ENCODE results near the gene H1-8. TPM values are rescaled to one million over a fixed set of nuclear protein-coding genes. Genes with fewer than 3 reads are reported as not detected.
"Not testable (repeated sequence)": the region's sequence is repeated elsewhere in the genome, so short reads cannot be mapped to it uniquely, and the experiment has no call there.

The H1-8 gene
- total RNA-seq: not detected in 2 replicates

- intact Hi-C loops (cut with micrococcal nuclease): no loop called here
- no peak within 1 kb of the TSS for H3K27ac Mint-ChIP-seq
- no peaks in the 10 kb centered on the region for H3K36me3 Mint-ChIP-seq (ENCODE audit: low read depth)
- no peaks in the 10 kb centered on the region for H3K9me3 Mint-ChIP-seq
- peaks cover 2% of the 10 kb centered on the region for H3K27me3 Mint-ChIP-seq
- DNase-seq: no peak
- no peak within 1 kb of the TSS for H3K4me3 Mint-ChIP-seq
- no peaks in the 10 kb centered on the region for H3K4me1 Mint-ChIP-seq
Observed at GRCh38 chr3:129543156-129543790, at the start of gene H1-8. Gene H1-8, plus strand, starts transcription at chr3:129543175. Its CDS starts 44 bp downstream, at chr3:129543219.

DNA sequence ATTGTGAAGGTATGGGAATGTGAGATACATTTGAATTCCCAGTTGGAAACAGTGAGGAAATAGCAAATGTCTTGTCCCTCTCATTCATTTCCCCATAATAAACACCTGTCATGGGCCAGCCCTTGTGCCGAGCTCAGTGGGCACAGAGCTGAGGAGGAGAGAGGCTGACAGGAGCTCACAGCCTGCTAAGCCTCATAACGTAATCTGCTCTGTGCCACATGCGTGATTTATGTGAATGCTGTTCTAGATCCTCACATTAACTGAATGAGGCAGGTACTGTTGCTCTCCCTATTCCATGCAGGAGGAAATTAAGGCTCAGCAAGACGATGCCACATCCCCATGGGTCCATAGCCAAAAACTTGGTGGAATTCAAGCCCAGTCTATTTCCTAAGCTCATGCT is 49.8 kb upstream of the H1-8 start:
- Mint-ChIP-seq H3K9me3 (no peaks in the 10 kb centered on the region), H3K36me3 (ENCODE audit: low read depth) (no peaks in the 10 kb centered on the region), H3K4me3 (no peak overlapping the region), H3K27ac (no peak overlapping the region), H3K4me1 (peaks cover 2% of the 10 kb centered on the region), H3K27me3 (no peaks in the 10 kb centered on the region)
- intact Hi-C loops (cut with micrococcal nuclease): loop anchor here (5.0 to 10.0 kb wide), 2 partner anchors 112 to 504 kb away; partner anchors contain the start of gene PLXND1
- DNase-seq: no peak

DNA sequence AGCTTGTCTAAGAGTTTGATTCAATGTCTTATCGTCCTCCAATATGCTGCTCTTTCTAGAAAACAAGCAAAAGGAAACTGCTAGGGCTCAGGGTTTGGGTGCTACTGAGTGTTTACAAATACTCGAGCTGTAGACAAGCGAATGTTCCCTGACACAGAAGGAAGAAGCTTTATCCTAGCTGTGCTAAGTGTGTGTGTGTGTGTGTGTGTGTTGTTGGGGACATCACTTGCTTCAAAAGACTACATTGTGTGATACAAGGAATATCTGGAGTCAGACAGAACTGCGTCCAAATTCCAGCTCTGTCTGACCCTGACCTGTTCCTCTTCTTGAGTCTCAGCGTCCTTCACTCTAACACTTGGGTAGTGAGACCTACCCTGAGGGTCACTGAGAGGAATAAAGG is 48.5 kb upstream of the H1-8 start:
- H3K36me3 Mint-ChIP-seq (ENCODE audit: low read depth); H3K4me1 Mint-ChIP-seq; H3K27me3 Mint-ChIP-seq; H3K9me3 Mint-ChIP-seq; H3K4me3 Mint-ChIP-seq; H3K27ac Mint-ChIP-seq; DNase-seq: not testable (repeated sequence)
- intact Hi-C loops (cut with micrococcal nuclease): loop anchor here (5.0 to 10.0 kb wide), 2 partner anchors 110 to 503 kb away; partner anchors contain the start of gene PLXND1

DNA sequence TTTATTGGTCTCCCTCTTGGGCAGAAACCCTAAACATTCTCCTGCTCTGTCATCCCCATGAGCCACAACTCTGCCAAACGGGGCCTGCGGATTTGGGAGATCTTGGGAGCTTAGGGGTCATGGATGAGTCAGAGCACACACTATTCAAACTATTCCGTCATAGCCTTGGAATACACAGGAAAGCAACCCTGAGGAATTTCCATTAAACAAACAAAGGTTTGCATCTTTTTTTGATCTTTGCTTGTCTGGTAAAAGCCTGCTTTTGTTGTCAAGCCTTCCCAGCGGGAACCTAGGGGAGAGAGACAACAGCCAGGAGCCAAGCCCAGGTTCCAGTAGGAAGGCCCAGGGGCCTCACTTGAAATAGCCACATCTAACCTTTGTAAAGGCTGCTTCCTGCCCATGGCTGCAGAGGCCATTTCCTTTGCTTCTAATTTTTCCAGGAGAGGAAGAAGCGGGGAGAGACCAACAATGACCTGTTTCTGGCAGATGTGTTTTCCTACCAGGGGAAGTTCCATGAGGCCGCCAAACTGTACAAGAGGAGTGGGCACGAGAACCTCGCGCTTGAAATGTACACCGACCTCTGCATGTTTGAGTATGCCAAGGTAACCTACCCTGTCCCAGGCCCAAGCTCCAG is 47.9 kb upstream of the H1-8 start:
- not testable (repeated sequence) for H3K9me3 Mint-ChIP-seq; H3K27me3 Mint-ChIP-seq; H3K4me1 Mint-ChIP-seq; H3K27ac Mint-ChIP-seq; DNase-seq; H3K36me3 Mint-ChIP-seq (ENCODE audit: low read depth); H3K4me3 Mint-ChIP-seq
- intact Hi-C loops (cut with micrococcal nuclease): loop anchor here (10.0 kb wide), 1 partner anchor 110 kb away; the partner anchor contains the start of gene PLXND1

- not testable (repeated sequence) for DNase-seq; H3K9me3 Mint-ChIP-seq; H3K36me3 Mint-ChIP-seq (ENCODE audit: low read depth); H3K27ac Mint-ChIP-seq; H3K27me3 Mint-ChIP-seq; H3K4me3 Mint-ChIP-seq; H3K4me1 Mint-ChIP-seq
- intact Hi-C loops (cut with micrococcal nuclease): loop anchor here (10.0 kb wide), 1 partner anchor 107 kb away; the partner anchor contains the start of gene PLXND1
Observed at GRCh38 chr3:129497876-129498275, 45.1 kb upstream of the H1-8 start.

GRCh38 chr3:129498603-129499488 is 44.1 kb upstream of the H1-8 start:
- not testable (repeated sequence) for H3K27ac Mint-ChIP-seq; H3K27me3 Mint-ChIP-seq; H3K9me3 Mint-ChIP-seq; H3K4me1 Mint-ChIP-seq; H3K4me3 Mint-ChIP-seq; H3K36me3 Mint-ChIP-seq (ENCODE audit: low read depth); DNase-seq
- intact Hi-C loops (cut with micrococcal nuclease): loop anchor here (10.0 kb wide), 1 partner anchor 106 kb away; the partner anchor contains the start of gene PLXND1

DNA sequence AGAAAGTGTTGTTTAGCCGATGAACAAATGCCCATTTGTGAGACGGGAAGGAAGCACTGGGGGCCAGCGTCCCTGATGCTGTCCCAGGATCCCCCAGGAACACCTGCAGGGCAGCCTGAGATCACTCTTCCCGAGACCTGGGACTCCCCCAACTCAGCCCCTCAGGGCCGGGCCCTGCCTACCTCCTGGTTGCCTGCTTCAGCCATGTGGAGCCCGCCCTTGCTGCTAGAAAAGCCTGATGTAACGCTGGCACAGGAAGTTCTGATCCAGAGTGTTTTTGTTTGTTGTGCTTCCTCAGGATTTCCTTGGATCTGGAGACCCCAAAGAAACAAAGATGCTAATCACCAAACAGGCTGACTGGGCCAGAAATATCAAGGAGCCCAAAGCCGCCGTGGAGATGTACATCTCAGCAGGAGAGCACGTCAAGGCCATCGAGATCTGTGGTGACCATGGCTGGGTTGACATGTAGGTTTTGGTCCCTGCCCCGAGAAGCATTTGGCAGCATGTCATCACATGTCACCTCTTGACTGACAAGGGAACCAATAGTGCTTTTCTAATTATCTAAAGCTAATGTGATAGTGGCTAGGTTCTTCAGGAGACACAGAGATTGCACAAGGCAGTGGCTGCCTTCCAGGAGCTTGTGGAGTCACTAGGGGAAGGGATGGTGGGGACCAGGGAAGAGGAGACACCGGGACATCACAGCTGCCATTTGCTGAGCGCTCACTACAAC is 43.2 kb upstream of the H1-8 start:
- DNase-seq; H3K4me3 Mint-ChIP-seq; H3K36me3 Mint-ChIP-seq (ENCODE audit: low read depth); H3K4me1 Mint-ChIP-seq; H3K9me3 Mint-ChIP-seq; H3K27me3 Mint-ChIP-seq; H3K27ac Mint-ChIP-seq: not testable (repeated sequence)
- intact Hi-C loops (cut with micrococcal nuclease): loop anchor here (10.0 kb wide), 1 partner anchor 105 kb away; the partner anchor contains the start of gene PLXND1

DNA sequence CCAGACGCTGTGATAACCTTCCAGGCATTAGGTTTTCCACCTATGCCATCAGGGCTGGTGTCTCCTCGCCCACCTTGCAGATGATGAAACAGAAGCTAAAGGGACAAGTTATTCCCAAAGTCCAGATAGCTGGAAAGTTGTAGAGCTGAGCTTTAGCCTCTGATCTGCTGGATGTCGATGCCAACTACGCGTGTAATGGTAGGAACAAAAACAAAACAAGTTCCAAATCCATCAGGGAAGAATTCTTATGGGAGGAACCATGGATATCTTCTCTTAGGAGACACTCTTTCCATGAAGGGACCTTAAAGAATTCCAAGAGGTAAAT is 42.7 kb upstream of the H1-8 start:
- Mint-ChIP-seq H3K4me1 (no peaks in the 10 kb centered on the region), H3K27ac (no peak overlapping the region), H3K4me3 (no peak overlapping the region), H3K27me3 (no peaks in the 10 kb centered on the region), H3K9me3 (no peaks in the 10 kb centered on the region), H3K36me3 (ENCODE audit: low read depth) (peaks cover 5% of the 10 kb centered on the region)
- intact Hi-C loops (cut with micrococcal nuclease): no loop called here
- no peak for DNase-seq

- Mint-ChIP-seq H3K27me3 (no peaks in the 10 kb centered on the region), H3K4me3 (no peak overlapping the region)
- intact Hi-C loops (cut with micrococcal nuclease): no loop called here
Observed at GRCh38 chr3:129501630-129502029, 41.3 kb upstream of the H1-8 start.

GRCh38 chr3:129502641-129503408 is 40.1 kb upstream of the H1-8 start:
- H3K4me1 Mint-ChIP-seq: no peaks in the 10 kb centered on the region
- H3K4me3 Mint-ChIP-seq: no peak overlapping the region
- no peaks in the 10 kb centered on the region for H3K9me3 Mint-ChIP-seq
- DNase-seq: no peak
- intact Hi-C loops (cut with micrococcal nuclease): no loop called here
- peaks cover 5% of the 10 kb centered on the region for H3K36me3 Mint-ChIP-seq (ENCODE audit: low read depth)
- no peaks in the 10 kb centered on the region for H3K27me3 Mint-ChIP-seq
- no peak overlapping the region for H3K27ac Mint-ChIP-seq

More at GRCh38 chr3:129501630-129502029, 41.3 kb upstream of the H1-8 start:
- Mint-ChIP-seq H3K4me1 (no peaks in the 10 kb centered on the region), H3K9me3 (no peaks in the 10 kb centered on the region), H3K27ac (no peak overlapping the region), H3K36me3 (ENCODE audit: low read depth) (peaks cover 5% of the 10 kb centered on the region)
- no peak for DNase-seq

DNA sequence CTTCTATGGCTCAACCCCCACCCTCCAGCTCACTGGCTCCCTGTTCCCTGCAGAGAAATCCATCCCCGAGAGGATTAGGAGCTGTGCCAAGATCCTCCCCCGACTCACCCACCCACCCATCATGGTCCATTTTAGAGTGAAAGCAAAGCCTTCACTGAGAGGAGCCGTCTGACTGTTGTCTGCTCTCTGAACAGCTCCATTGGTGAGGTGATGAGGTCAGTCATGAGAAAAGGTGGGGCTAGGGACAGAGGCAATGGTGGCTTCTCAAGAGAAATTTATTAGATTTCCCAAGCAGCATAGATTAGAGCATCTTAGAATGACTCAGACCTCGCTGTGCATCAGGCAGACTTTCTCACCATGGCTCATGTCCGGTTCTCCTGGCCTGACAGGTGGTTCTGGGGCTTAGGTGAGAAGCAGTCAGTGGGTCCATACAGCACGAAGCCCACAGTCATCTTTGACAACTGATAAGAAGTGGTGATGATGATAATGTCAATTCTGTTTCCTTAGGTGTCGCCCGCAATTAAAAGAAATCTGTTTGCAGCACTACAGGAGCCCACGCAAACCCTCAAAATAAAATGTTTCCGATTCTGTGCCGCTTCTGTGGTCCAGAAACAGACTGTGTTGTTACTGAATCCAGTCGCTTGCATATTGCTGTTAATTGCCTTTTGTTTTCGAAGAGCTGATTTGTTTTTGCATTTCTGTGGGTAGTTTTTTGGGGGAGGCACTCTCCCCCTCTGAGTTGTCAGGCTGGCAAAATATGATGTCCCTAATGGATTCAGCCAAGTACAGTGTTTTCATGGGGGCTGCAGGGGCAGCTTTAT is 39.3 kb upstream of the H1-8 start:
- DNase-seq: no peak
- Mint-ChIP-seq H3K27ac (no peak overlapping the region), H3K27me3 (no peaks in the 10 kb centered on the region), H3K36me3 (ENCODE audit: low read depth) (peaks cover 5% of the 10 kb centered on the region), H3K4me3 (no peak overlapping the region), H3K4me1 (no peaks in the 10 kb centered on the region), H3K9me3 (no peaks in the 10 kb centered on the region)
- intact Hi-C loops (cut with micrococcal nuclease): no loop called here

DNA sequence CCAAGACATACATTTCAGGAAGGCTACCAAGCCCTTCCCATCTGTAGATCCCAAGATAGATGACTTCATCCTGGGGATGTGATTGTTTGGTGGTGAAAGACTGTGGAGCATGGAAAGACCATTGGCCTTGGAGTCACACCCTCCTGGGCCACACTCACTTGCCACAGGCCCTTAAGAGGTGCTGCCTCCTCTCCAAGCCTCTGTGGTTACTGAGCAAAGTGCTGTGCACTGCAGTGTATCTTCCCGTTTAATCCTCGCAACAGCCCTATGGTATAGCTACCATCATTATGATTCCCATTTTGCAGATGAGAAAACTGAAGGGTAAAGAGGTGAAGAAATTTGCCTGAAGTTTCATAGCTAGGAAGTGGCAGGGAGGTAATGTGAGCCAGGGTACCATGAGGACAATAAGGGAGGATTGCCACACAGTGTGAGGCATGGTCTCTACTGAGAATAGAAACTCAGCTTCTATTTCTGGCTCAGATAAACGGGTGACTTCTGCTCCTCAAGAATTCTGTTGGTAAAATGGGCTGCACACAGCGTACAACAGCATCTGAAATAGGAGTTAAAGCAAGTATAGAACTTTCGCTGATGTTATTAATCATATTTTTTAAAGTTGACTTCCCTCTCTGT is 38.4 kb upstream of the H1-8 start:
- H3K9me3 Mint-ChIP-seq: no peaks in the 10 kb centered on the region
- no peaks in the 10 kb centered on the region for H3K27me3 Mint-ChIP-seq
- intact Hi-C loops (cut with micrococcal nuclease): no loop called here
- no peaks in the 10 kb centered on the region for H3K4me1 Mint-ChIP-seq
- H3K4me3 Mint-ChIP-seq: no peak overlapping the region
- no peak for DNase-seq
- H3K36me3 Mint-ChIP-seq (ENCODE audit: low read depth): peaks cover 5% of the 10 kb centered on the region
- no peak overlapping the region for H3K27ac Mint-ChIP-seq

Data from activated CD4-positive, alpha-beta T cell treated with anti-CD3 and anti-CD28 coated beads, Interleukin-2, amount 10 ng/mL, durations not matched to agents 24 days and 14 days (primary cell).